ENCODE results near the gene CDX2.

The CDX2 gene

DNA sequence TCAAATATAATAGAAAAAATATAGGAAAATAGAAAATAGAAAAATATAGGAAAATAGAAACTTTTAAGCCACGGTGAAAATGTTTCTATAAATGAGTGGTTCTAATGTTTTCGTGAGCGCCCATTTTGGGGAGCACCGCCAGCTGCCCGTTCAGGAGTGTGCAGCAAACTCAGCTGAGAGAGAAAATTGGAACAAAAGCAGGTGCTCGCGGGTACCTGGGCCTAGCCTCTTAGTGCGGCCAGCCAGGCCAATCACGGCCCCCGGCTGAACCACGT lies 49.5 kb downstream of the CDX2 start:
- DNase-seq (ENCODE audit: insufficient read length, low spot score) = no peak
- no peak for FAIRE-seq

DNA sequence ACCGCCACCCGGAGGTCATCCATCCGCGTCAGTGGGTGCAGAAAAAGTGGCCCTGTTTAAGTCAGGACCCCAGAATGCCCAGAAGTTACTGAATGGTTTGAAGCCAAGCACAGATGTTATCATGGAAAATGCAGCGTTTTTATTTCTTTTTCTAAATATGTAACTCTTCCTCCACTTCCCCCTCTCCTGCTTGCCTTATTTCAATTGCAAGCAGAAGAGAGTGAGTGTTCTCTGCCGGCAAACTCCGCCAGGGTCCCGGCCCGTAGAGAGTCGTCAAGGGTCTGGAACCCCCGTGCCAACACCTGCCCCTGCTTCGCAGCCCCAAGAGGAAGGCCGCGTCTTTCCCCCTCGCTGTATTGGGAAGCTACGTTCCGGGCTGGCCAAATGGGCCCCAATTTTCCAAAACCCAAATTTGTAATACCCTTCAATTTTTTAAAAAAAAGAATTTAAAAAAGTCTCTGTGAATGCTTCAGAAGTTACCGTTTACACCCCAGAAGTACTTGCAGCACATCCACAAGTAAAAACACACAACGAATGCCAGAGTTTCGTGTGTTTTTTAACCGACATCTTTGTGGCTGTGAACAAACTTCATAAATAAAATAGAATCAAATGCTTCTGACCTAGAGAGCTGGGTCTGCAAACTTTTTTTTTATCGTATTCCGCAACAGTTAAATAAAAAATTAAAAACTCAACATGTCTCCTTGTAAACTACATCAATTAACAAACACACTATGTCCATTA lies 50.0 kb downstream of the CDX2 start:
- no peak for FAIRE-seq
- DNase-seq (ENCODE audit: insufficient read length, low spot score) = no peak

DNA sequence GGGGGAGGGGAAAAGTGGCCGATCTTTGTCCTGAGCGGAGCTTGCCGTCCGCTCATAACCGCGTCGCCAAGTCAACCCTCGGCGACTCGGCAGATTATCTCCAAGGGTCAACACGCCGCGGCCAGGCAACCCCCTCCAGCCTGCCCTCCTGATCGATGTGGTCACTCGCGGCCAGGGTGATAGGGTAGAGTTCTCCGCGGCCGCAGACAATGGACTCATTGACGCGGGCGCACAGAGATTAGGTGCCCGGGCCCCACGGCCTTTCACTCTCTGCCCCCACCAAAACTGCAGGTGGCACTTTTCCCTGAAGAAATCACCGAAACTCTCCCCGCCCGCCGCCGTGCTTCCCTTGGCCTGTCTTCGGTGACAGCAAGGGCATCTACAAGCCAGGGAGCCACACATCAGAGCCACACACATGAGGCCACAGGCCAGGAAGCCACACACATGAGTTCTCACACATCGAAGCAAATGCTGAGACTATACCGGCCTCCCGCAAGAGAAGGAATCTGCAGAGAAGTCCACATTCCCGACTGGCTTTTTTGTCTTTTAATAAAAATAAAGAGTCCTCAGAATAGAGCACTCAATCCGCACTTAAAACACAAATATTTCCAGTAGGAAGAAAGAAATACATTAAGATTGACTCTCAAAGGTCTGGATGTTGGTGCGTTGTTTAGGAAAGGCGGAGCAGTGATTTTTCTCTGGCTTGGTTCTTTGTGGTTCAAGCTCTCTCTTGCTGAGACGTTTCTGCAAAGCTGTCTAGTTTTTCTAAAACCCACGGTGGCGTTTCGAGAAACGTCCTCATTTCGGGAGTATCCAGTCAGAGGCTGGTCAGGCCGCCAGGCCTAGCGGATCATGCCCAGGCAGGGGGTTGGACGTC lies 50.8 kb downstream of the CDX2 start:
- no peak for DNase-seq (ENCODE audit: insufficient read length, low spot score)
- FAIRE-seq = no peak

DNA sequence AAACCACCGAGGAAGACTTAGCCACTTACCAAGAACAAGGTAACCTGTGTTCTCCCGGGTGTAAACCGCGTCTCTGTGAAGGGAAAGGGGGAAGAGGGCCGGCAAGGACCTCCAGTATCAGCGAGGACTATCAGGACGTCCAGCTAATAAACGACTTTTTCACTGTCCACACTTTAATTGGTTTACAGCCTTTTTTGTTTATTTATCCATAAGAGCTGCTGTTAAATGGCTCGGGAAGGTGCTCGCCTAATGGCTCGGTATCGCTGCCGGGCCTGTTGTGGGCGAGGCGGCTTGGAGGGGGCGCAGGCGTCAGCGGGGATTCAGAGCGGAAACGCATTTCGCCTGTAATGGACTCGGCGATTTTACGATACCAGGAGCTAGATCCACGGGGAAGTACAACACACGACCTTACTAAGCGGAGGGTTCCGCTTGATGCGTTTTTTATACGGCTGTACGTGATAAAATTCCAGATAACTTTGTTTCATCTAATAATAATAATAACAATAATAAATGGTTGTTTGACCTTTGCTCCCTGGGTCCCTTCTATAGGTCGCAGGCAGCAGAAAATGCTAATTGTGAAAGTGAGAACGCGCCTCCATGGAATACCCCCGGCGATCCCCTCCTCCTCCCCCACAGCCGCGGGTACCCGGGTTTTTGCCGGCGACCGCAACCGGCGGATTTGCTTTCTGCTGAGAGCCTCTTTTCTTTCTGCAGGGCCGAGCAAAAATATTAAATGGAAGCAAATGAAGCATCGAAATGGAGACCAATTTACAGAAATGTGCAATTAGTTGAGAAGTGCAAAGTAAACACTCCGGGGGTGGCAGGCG lies 51.8 kb downstream of the CDX2 start:
- DNase-seq (ENCODE audit: insufficient read length, low spot score) (no peak), FAIRE-seq (no peak)

DNA sequence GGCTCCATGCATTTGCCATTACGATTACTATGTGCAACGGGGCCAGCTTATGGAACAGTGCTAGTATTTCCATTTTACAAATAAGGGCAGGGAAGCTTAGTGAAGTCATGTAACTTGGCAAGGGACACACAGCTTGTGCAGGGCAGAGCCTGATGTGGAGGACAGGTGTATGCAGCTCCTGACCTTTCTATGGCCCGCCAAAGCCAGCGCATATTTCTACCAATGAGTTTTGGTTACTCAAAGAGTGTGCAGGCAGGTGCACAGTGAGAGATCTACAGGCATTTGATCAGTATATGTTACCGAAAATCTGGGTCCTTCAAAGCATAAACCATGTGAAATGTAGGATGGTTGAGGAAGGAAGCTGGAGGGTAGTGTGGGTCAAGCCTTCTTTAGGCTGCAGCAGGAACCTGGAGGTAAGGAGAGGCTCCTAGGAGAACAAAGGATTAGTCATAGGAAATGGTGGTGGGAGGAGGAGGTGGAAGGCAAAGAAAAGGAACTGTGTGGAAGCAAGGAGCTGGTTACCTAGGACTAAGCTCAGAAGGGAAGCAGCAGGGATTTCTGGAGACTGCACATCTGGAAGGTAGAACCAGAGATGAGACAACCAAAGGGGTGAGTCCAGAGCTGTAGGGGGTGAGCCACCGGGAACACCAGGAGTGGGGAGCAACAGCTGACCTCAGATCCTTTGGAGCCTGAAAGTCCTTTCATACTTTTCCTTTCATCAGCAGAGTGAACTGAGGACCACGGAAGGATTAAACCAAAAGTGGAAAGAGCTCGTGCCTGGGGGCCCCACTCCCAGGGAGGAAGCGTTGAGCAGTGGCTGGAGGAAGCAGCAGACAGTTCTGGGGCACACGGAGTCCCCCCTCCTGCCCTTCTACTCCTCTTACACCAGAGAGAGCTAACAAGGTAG lies 53.6 kb downstream of the CDX2 start:
- DNase-seq (ENCODE audit: insufficient read length, low spot score) = no peak
- no peak for FAIRE-seq

DNA sequence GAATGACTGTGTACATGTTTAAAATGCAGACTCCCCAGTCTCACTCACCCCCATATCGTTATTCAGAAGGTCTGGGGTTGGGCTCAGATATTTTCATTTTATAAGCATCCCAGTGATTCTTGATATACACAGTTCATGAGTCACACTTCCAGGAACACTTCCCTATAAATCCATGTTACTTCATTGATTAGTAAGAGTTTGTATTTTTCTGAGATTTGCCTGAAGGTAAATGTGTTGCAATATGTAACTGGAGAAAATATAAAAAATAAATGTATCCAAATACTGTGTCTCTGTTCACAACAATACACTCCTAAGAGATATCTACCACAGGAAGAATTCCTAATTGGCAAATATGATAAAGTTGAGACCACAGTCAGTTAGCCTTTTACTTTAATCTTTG lies 56.0 kb downstream of the CDX2 start:
- DNase-seq (ENCODE audit: insufficient read length, low spot score) (no peak), FAIRE-seq (no peak)

DNA sequence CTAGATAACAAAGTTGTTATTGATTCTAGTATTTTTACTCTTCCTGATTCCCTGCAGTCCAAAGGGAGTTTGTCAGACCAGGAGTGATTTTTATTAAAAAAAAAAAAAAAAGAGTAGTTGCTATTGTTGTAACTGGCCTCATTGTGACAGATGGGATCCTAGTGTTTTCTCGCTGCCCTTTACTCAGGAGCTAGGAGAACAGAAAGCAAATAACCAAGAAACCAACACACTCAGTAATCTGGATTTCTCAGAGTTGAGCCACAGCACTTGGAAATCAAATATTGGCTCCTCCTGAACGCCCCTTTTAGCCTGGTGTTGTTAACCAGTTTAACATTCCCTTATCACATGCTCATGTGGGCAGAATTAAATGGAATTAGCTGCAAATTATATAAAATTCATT lies 57.6 kb downstream of the CDX2 start:
- FAIRE-seq (no peak), DNase-seq (ENCODE audit: insufficient read length, low spot score) (no peak)

Measured in HTR-8/SVneo (cell line).